Activated T-cell treated with anti-CD3 and anti-CD28 coated beads for 24 hours (primary cell): ENCODE measurements around the gene FAM72C.
A peak's percentile ranks its signal among the peaks of the same experiment; 100 is the strongest.
"Not testable (repeated sequence)": the region's sequence is repeated elsewhere in the genome, so short reads cannot be mapped to it uniquely, and the experiment has no call there.

Source experiments
- DNase-seq: peaks from one replicate; pipeline ENCODE4 v3.0.0-alpha.2; 2020; ENCODE audit warnings: low read depth

FAM72C gene

GRCh38 chr1:143984721-143985473 lies 13.1 kb upstream of the FAM72C start:
- not testable (repeated sequence) for DNase-seq

GRCh38 chr1:143974416-143974815 lies 2.6 kb upstream of the FAM72C start:
- DNase-seq, result not testable (repeated sequence)

GRCh38 chr1:143973876-143974414 lies 2.2 kb upstream of the FAM72C start:
- DNase-seq, result not testable (repeated sequence)

- DNase-seq, result not testable (repeated sequence)
Measured at GRCh38 chr1:143972753-143973326, 1.1 kb upstream of the FAM72C start.

- not testable (repeated sequence) for DNase-seq
Measured at GRCh38 chr1:143965860-143966259, 5.9 kb downstream of the FAM72C start.

GRCh38 chr1:143964294-143964693 lies 7.5 kb downstream of the FAM72C start:
- not testable (repeated sequence) for DNase-seq

- DNase-seq, result not testable (repeated sequence)
Measured at GRCh38 chr1:143955930-143956329, 15.9 kb downstream of the FAM72C start.

GRCh38 chr1:143952913-143953312 lies 18.9 kb downstream of the FAM72C start:
- DNase-seq, result not testable (repeated sequence)

GRCh38 chr1:143951485-143952391 lies 20.0 kb downstream of the FAM72C start:
- DNase-seq, result not testable (repeated sequence)

- not testable (repeated sequence) for DNase-seq
Measured at GRCh38 chr1:143947749-143948148, 24.0 kb downstream of the FAM72C start.

GRCh38 chr1:143945253-143945652 lies 26.5 kb downstream of the FAM72C start:
- DNase-seq, result not testable (repeated sequence)

GRCh38 chr1:143944576-143945240 lies 27.1 kb downstream of the FAM72C start:
- not testable (repeated sequence) for DNase-seq

GRCh38 chr1:143943319-143943978 lies 28.3 kb downstream of the FAM72C start:
- DNase-seq, result not testable (repeated sequence)

GRCh38 chr1:143942238-143942860 lies 29.4 kb downstream of the FAM72C start:
- not testable (repeated sequence) for DNase-seq

- not testable (repeated sequence) for DNase-seq
Measured at GRCh38 chr1:143939666-143940065, 32.1 kb downstream of the FAM72C start.

GRCh38 chr1:143938922-143939321 lies 32.9 kb downstream of the FAM72C start:
- DNase-seq, result not testable (repeated sequence)

- DNase-seq, result peak; percentile 22
Measured at GRCh38 chr1:143936457-143937115, 35.2 kb downstream of the FAM72C start.

- not testable (repeated sequence) for DNase-seq
Measured at GRCh38 chr1:143919127-143919526, 52.7 kb downstream of the FAM72C start.

- DNase-seq, result not testable (repeated sequence)
Measured at GRCh38 chr1:143918552-143918951, 53.2 kb downstream of the FAM72C start.

- not testable (repeated sequence) for DNase-seq
Measured at GRCh38 chr1:143913705-143914104, 58.1 kb downstream of the FAM72C start.
